Measurements from ENCODE around the gene CD84.

DNA sequence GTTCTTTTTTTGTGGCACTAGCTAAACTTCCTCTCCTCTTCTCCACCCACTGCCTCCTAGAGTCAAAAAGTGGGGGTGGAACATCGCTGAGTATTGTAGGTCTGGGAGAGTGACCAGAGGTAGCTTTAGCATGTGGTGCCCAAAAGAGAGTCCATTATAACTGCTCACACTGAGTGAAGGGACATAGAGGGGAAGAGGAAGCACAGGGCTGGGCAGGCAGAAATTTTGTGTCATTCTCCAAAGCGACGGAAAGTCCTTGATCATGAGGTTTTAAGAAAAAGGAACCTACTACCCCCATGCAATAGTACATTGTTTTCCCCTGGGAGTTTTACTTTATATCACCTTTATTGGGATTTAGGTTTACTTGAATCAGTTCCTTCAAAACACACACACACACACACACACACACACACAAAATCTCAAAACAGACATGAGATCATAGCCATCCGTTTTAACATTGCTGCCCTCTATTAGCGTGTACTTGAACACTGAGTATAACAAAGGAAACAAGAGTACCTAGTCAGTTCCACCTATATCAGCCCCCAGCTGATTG, 4.1 kb downstream of the CD84 start:
- TF ChIP-seq, protein P1, sequence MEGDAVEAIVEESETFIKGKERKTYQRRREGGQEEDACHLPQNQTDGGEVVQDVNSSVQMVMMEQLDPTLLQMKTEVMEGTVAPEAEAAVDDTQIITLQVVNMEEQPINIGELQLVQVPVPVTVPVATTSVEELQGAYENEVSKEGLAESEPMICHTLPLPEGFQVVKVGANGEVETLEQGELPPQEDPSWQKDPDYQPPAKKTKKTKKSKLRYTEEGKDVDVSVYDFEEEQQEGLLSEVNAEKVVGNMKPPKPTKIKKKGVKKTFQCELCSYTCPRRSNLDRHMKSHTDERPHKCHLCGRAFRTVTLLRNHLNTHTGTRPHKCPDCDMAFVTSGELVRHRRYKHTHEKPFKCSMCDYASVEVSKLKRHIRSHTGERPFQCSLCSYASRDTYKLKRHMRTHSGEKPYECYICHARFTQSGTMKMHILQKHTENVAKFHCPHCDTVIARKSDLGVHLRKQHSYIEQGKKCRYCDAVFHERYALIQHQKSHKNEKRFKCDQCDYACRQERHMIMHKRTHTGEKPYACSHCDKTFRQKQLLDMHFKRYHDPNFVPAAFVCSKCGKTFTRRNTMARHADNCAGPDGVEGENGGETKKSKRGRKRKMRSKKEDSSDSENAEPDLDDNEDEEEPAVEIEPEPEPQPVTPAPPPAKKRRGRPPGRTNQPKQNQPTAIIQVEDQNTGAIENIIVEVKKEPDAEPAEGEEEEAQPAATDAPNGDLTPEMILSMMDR (IDR thresholded peaks at IDR 0.05; ENCODE audit: insufficient read depth, low read length, poor library complexity, severe bottlenecking): no peak
- TF ChIP-seq EZH2phosphoT487 (conservative IDR thresholded peaks at IDR 0.05; ENCODE audit: low read length): no peak
